NCI-H1092 treated with DMSO at 0.1 percent for 48 hours (cell line): Measurements from ENCODE around the gene SERPINA1.
"Not testable (repeated sequence)": the region's sequence is repeated elsewhere in the genome, so short reads cannot be mapped to it uniquely, and the experiment has no call there.

Experiments
- DNase-seq: peaks from one replicate; lab custom pipeline; 2025; lab: John Stamatoyannopoulos, UW

SERPINA1 gene

DNA sequence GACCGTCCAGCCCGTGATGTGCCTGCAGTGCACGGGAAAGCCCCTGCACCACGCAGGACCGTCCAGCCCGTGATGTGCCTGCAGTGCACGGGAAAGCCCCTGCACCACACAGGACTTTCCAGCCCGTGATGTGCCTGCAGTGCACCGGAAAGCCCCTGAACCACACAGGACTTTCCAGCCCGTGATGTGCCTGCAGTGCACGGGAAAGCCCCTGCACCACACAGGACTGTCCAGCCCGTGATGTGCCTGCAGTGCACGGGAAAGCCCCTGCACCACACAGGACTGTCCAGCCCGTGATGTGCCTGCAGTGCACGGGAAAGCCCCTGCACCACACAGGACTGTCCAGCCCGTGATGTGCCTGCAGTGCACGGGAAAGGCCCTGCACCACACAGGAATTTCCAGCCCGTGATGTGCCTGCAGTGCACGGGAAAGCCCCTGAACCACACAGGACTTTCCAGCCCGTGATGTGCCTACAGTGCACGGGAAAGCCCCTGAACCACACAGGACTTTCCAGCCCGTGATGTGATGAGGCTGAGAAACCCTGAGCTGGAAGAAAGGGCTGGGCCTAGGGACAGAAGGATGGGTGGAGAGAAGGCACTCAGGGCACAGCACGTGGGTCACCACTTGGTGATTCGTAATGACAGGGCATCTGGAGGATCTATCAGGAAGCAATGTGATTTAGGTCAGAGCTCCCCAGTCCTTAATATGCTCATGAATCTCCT is 42.2 kb downstream of the SERPINA1 start:
- not testable (repeated sequence) for DNase-seq

GRCh38 chr14:94345344-94346064 is 42.9 kb downstream of the SERPINA1 start:
- no peak for DNase-seq

GRCh38 chr14:94344389-94344788 is 44.0 kb downstream of the SERPINA1 start:
- no peak for DNase-seq

DNA sequence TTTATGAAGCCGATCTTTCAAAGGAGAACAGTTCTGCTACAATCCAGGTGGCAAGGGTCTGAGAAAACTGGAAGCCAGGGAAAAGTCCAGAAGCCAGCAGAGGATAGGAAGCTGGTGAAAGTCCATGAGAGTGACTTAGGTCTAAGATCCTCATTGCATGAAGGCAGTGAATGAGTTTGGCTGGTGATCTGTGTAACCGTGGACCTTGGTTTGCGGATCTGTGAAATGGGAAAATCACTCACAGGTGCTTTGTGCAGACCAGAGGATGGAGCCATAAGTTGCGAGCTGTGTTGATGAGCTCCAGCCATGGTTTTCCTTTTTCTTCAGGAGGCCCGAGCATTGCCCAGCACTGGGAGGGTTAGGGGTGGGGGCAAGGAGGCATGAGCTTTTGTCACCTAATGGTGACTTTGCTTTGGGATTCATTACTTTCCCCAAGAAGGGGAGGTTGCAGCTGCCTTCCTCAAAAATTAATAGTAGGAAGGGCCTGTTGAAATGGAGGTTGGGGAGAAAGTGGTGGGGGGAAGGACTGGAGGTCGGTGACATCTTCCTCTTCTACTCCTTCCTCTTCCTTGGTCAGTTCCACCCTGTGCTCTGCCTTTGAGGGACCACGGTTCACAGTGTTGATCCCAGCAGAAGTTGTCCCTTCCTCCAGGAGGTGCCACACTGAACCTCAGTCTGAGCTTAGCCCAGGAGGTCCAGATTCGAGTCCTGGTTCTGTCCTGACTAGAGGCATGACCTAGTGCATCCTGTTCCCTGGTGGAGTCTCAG is 45.0 kb downstream of the SERPINA1 start:
- DNase-seq, result no peak

GRCh38 chr14:94342334-94342934 is 46.0 kb downstream of the SERPINA1 start:
- peak; percentile 75 for DNase-seq

GRCh38 chr14:94341656-94342333 is 46.6 kb downstream of the SERPINA1 start:
- DNase-seq, result no peak

GRCh38 chr14:94340533-94340932 is 47.9 kb downstream of the SERPINA1 start:
- no peak for DNase-seq

GRCh38 chr14:94338023-94338422 is 50.4 kb downstream of the SERPINA1 start:
- DNase-seq, result no peak

DNA sequence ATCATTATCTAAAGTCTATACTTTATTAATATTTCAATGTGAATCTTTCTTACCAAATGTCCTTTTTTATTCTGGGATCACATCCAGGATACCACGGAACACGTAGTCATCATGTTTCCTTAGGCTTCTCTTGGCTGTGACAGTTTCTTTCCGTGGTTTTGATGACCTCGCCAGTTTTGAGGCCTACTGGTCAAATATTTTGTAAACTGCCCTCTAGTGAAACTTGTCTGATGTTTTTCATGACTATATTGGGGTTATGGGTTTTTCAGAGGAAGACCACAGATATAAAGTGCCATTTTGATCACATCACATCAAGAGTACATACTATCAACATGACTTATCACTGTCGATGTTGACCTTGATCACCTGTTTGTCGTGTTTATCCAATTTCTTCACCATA is 51.1 kb downstream of the SERPINA1 start:
- DNase-seq, result no peak

- DNase-seq, result no peak
These were observed 53.5 kb downstream of the SERPINA1 start for GRCh38 chr14:94334872-94335271.

- no peak for DNase-seq
These were observed 55.8 kb downstream of the SERPINA1 start for GRCh38 chr14:94332587-94332986.

DNA sequence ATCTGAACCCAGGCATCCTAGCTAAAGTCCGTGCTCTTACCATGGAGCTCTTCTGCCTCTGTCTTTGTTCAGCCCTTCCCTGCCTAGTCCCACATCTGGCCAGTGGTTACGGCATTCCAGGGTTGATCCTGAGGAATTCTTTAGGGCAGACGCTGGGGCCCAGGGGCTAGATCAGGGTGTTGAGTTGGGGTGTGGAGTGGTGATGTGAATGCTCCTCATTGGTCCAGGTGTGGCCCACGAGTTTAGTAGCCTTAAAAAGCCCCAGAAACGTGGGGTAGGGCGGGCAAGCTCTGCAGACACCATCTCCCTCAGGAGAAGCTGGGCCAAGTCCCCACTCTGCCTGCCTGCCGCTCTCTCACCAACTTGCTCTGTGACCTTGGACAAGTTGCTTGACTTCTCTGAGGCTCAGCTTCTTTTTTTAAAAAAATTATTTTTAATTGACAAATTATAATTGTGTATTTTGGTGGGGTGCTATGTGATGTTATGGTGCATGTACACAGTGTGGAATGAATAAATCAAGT is 56.3 kb downstream of the SERPINA1 start:
- DNase-seq, result no peak

DNA sequence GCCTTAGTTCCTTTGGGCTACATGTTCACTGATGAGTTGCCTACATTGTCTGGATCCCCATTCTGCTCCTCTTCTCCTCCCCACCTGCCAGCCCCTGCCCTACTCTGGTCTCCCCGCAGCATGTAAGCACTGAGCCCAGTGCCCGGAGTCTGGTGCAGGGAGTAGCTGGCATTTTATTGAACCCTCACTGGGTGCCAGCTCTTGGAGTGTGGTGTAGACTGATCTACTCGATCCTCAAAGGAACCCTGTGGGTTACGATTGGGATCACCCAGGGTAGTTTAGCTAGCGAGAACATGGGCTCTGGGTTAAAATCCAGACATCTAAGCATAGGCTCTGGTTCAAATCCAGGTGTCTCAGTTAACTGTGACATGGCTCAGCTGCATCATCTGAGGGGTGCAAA is 56.9 kb downstream of the SERPINA1 start:
- no peak for DNase-seq

GRCh38 chr14:94330857-94331256 is 57.5 kb downstream of the SERPINA1 start:
- no peak for DNase-seq

- DNase-seq, result no peak
These were observed 58.0 kb downstream of the SERPINA1 start for GRCh38 chr14:94330432-94330831.

DNA sequence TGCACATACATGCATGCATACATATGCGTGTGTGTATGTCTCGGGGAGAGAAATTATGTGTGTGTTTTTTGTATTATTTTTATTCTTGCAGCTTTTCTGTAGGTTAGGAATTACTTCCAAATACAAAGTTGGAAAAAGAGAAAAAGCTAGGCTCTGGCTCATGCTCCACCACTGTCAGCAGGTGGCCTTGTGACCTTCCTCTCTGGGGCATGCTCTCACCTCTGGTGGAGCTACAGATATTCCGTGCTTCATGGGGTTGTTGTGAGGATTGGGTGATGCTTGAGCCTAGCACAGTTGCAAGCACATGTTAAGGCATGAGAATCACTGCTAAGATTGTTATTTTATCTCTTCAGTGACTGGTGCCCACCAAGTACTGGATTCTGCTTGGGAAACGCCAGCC is 58.5 kb downstream of the SERPINA1 start:
- DNase-seq, result no peak

GRCh38 chr14:94328196-94328595 is 60.2 kb downstream of the SERPINA1 start:
- DNase-seq, result no peak
